ENCODE data around the gene GRAMD1A. TPM values are rescaled to one million over a fixed set of nuclear protein-coding genes. Genes with fewer than 3 reads are reported as not detected.

The GRAMD1A gene
- total and polyA plus RNA-seq, 2 donors (not counting 1 experiment from before 2014, with no cell fraction given) = 83.8 to 102 TPM

- Mint-ChIP-seq H3K4me3 (peak overlapping the region; percentile 39), H3K9me3 (ENCODE audit: insufficient read depth) (no peaks in the 10 kb centered on the region), H3K4me1 (peaks cover 29% of the 10 kb centered on the region), H3K27ac (peak overlapping the region; percentile 65), H3K27me3 (no peaks in the 10 kb centered on the region)
- Histone ChIP-seq H3K4me1 (ENCODE audit: control insufficient read depth in 2 of 2, insufficient read depth in 2 of 2, low read length in 2 of 2) (peaks cover 13 to 29% of the 10 kb centered on the region in 2 donors), H3K27ac (ENCODE audit: low read length in 2 of 2) (no peak overlapping the region), H3K9me3 (ENCODE audit: control extremely low read depth in 1 of 3, control insufficient read depth in 2 of 3, insufficient read depth in 1 of 3, low read length in 2 of 3) (peaks cover 0 to 18% (median 10%) of the 10 kb centered on the region in 3 donors), H3K9ac (ENCODE audit: low read length) (no peak overlapping the region), H4K20me1 (ENCODE audit: control insufficient read depth, insufficient read depth, low read length, poor library complexity, severe bottlenecking) (no peaks in the 10 kb centered on the region), H3K36me3 (replicated peaks in 1 of 2; ENCODE audit: control extremely low read depth in 1 of 2, control insufficient read depth in 1 of 2, extremely low read depth in 1 of 2, insufficient read depth in 2 of 2, low read length in 1 of 2) (no peaks in the 10 kb centered on the region), H3K4me2 (replicated peaks; ENCODE audit: low read depth, low read length, poor library complexity, severe bottlenecking) (peak overlapping the region; percentile 50), H2AFZ (ENCODE audit: insufficient read depth, low read depth, low read length, poor library complexity, severe bottlenecking) (peak overlapping the region; percentile 25), H3K27me3 (replicated peaks in 1 of 4; ENCODE audit: control extremely low read depth in 1 of 4, control insufficient read depth in 3 of 4, insufficient read depth in 4 of 4, low read length in 3 of 4) (no peaks in the 10 kb centered on the region), H3K4me3 (ENCODE audit: control extremely low read depth in 1 of 5, extremely low read depth in 1 of 5, insufficient read depth in 1 of 5, low read depth in 2 of 5, low read length in 4 of 5) (no peak overlapping the region), H3K79me2 (ENCODE audit: control insufficient read depth, insufficient read depth, low read length) (no peaks in the 10 kb centered on the region)
- WGBS (ENCODE audit: insufficient coverage) = 11% methylated on average over 10 of the region's 14 CpGs
- POLR2A ChIA-PET = interaction anchor here (0.6 to 1.9 kb wide), 6 partner anchors 19 to 274 kb away, joined by 3 to 7 read pairs (median 4); no protein-coding TSS in a partner anchor
- CTCF ChIA-PET = interaction anchor here (0.6 to 6.0 kb wide), 45 partner anchors 9 to 561 kb away, joined by 3 to 192 read pairs (median 5); partner anchors contain the start of genes FXYD1, FXYD3, FXYD5 and FXYD7
- ATAC-seq (ENCODE audit: low read depth) (peak; percentile 87), DNase-seq (peak; percentile 92)
- intact Hi-C loops (cut with micrococcal nuclease) = loop anchor here (1.0 to 5.0 kb wide), 8 partner anchors 19 to 401 kb away; partner anchors contain the start of genes LGI4 and USF2
- TF ChIP-seq CTCF (IDR thresholded peaks at IDR 0.05) = peak; percentile 92
- no peak for TF ChIP-seq EZH2 (IDR thresholded peaks at IDR 0.05; ENCODE audit: borderline replicate concordance, insufficient read depth, low read depth, low read length, poor library complexity, severe bottlenecking)
These were observed 66.8 kb downstream of the GRAMD1A start for GRCh38 chr19:35066691-35067563.
